PFSK-1 (cell line): ENCODE data around the gene ABHD15.

Experiments used
- FOXP2 ChIP-seq: optimal IDR thresholded peaks from 2 replicates; pipeline ENCODE3; 2011; ENCODE audit warnings: borderline replicate concordance, control low read depth, inconsistent platforms; ENCODE audit not compliant: insufficient read depth; ENCODE audit errors: extremely low read length, extremely low read depth
- POLR2AphosphoS5 ChIP-seq: IDR thresholded peaks from 2 replicates; pipeline ENCODE4 v1.6.1; 2012; ENCODE audit warnings: low read depth, mild to moderate bottlenecking, control low read depth, low read length, moderate library complexity
- SIN3A ChIP-seq: IDR thresholded peaks from 2 replicates; pipeline ENCODE4 v1.6.1; 2012; ENCODE audit warnings: mild to moderate bottlenecking, low read length, moderate library complexity, borderline replicate concordance; ENCODE audit not compliant: insufficient read depth
- TAF1 ChIP-seq: IDR thresholded peaks from 2 replicates; pipeline ENCODE4 v1.6.1; 2012; ENCODE audit warnings: low read length, control low read depth, borderline replicate concordance; ENCODE audit not compliant: insufficient read depth
- TF ChIP-seq, protein P1 (sequence below), 2 experiments: IDR thresholded peaks; 2 replicates each; pipeline versions ENCODE4 v1.6.1 to v1.8.0; 2011 to 2012; ENCODE audit warnings: low read depth in 2 of 2, low read length in 2 of 2, control low read depth in 1 of 2, inconsistent platforms in 1 of 2, mild to moderate bottlenecking in 1 of 2, moderate library complexity in 1 of 2; ENCODE audit not compliant: insufficient read depth in 1 of 2

ABHD15 gene

DNA sequence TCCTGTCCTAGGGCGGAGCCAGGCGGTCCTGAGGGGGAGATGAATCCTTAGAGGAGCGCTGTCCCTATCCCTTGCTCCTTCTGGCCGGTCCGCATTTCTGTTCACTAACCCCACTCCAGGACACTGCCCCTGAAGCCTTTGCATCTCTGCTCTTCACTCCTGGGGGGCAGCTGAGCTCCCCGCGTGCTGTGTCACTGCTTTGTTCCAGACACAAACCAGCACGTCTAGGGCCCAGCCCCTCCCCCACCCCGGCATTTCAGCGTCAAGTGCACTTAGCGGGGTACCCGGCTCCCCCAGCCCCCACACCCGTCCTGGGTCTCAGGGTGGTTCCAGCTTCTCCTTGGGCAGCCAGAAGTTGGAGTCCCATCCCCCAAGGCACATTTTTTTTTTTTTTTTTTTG lies 47.0 kb upstream of the ABHD15 start:
- TF ChIP-seq TAF1 (no peak), POLR2AphosphoS5 (no peak), FOXP2 (no peak), SIN3A (no peak)
- TF ChIP-seq, protein P1, sequence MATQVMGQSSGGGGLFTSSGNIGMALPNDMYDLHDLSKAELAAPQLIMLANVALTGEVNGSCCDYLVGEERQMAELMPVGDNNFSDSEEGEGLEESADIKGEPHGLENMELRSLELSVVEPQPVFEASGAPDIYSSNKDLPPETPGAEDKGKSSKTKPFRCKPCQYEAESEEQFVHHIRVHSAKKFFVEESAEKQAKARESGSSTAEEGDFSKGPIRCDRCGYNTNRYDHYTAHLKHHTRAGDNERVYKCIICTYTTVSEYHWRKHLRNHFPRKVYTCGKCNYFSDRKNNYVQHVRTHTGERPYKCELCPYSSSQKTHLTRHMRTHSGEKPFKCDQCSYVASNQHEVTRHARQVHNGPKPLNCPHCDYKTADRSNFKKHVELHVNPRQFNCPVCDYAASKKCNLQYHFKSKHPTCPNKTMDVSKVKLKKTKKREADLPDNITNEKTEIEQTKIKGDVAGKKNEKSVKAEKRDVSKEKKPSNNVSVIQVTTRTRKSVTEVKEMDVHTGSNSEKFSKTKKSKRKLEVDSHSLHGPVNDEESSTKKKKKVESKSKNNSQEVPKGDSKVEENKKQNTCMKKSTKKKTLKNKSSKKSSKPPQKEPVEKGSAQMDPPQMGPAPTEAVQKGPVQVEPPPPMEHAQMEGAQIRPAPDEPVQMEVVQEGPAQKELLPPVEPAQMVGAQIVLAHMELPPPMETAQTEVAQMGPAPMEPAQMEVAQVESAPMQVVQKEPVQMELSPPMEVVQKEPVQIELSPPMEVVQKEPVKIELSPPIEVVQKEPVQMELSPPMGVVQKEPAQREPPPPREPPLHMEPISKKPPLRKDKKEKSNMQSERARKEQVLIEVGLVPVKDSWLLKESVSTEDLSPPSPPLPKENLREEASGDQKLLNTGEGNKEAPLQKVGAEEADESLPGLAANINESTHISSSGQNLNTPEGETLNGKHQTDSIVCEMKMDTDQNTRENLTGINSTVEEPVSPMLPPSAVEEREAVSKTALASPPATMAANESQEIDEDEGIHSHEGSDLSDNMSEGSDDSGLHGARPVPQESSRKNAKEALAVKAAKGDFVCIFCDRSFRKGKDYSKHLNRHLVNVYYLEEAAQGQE (IDR thresholded peaks at IDR 0.05; ENCODE audit: insufficient read depth in 1 of 2, low read depth in 2 of 2, low read length in 2 of 2), result no peak

DNA sequence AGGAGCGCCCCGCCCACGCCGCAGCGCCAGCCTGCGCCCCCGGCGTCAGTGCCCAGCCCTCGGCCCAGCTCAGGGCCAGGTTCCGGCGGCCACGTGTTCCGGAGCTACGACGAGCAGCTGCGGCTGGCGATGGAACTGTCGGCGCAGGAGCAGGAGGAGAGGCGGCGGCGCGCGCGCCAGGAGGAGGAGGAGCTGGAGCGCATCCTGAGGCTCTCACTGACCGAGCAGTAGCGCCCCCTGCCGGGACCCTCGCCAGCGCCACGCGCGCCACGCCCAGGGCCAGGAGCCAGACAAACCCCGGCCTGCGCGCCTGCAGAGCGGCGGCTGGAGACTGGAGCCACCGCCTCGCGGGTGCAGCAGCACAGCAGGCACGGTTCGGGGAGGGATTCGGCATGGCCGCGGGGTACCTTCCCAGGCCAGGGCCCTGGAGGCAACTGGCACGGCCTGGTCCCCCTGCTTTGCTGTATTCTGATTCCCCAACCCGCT lies 46.6 kb upstream of the ABHD15 start:
- no peak for TF ChIP-seq SIN3A
- TF ChIP-seq TAF1, result no peak
- no peak for TF ChIP-seq POLR2AphosphoS5
- TF ChIP-seq, protein P1 (IDR thresholded peaks at IDR 0.05; ENCODE audit: insufficient read depth in 1 of 2, low read depth in 2 of 2, low read length in 2 of 2), result no peak
- TF ChIP-seq FOXP2, result no peak

DNA sequence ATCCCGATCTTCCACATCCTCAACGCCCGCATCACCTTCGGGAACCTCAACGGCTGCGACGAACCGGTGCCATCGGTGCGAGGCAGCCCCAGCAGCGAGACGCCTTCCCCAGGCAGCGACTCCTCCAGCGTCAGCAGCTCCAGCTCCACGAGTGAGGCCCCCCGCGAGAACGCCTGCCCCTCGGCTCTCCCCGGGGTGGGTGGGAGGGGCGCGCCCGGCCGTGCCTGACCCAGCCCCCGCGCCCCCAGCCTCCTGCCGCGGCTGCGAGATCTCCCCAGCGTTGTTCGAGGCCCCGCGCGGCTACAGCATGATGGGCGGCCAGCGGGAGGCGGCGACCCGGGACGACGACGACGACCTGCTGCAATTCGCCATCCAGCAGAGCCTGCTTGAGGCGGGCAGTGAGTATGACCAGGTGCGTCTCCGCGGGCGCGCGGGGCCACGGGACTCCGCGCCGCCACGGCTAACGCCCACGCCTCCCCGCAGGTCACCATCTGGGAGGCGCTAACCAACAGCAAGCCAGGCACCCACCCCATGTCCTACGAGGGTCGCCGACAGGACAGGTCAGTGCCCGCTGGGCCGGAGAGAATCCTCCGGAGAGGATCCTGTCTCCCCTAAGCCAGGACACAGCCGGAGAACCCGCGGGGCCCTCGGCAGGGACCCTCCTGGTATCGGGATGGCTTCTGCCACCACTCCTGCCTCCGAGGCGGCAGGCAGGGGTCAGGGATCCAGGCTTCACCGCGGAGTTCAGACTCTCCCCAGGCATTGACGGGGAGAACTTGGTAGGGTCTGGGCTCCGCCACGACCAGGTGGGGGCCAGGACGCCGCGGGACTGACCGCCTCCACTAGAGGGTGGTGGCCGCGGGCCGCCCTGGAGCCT lies 45.8 kb upstream of the ABHD15 start:
- TF ChIP-seq POLR2AphosphoS5 (no peak), TAF1 (no peak), SIN3A (no peak), FOXP2 (no peak)
- TF ChIP-seq, protein P1 (IDR thresholded peaks at IDR 0.05; ENCODE audit: insufficient read depth in 1 of 2, low read depth in 2 of 2, low read length in 2 of 2), result no peak

DNA sequence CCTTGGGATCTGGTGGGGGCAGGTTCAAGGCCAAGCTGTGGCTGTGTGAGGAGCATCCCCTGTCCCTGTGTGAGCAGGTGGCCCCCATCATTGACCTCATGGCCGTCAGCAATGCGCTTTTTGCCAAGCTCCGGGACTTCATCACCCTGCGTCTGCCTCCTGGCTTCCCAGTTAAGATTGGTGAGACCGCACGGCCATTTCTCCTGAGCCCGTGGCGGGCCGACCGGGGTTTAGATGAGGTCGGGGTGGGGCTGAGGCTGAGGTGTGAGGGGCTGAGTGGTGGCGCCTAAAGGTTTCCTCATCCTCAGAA lies 45.2 kb upstream of the ABHD15 start:
- TF ChIP-seq POLR2AphosphoS5 (no peak), SIN3A (no peak), FOXP2 (no peak), TAF1 (no peak)
- TF ChIP-seq, protein P1 (IDR thresholded peaks at IDR 0.05; ENCODE audit: insufficient read depth in 1 of 2, low read depth in 2 of 2, low read length in 2 of 2), result no peak
